ENCODE measurements around the gene ADK.

Gene ADK

GRCh38 chr10:74371696-74372095 lies 220.7 kb downstream of the ADK start:
- DNase-seq = no peak

DNA sequence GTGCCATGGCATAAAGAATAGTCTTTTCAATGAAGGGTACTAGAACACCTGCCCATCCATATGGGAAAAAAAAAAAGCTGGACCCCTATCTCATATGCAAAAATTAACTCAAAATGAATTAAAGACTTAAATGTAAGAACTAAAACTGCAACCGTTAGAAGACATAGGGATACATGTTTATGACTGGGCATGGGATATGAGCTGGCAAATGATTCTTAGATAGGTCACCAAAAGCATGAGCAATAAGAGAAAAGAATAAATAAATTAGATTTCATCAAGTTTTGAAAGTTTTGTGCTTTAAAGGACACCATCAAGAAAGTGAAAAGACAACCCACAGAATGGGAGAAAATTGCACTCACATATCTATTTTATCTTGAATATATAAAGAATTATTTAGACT lies 222.0 kb downstream of the ADK start:
- no peak for DNase-seq

- no peak for DNase-seq
These were observed 226.5 kb downstream of the ADK start for GRCh38 chr10:74377476-74377875.

DNA sequence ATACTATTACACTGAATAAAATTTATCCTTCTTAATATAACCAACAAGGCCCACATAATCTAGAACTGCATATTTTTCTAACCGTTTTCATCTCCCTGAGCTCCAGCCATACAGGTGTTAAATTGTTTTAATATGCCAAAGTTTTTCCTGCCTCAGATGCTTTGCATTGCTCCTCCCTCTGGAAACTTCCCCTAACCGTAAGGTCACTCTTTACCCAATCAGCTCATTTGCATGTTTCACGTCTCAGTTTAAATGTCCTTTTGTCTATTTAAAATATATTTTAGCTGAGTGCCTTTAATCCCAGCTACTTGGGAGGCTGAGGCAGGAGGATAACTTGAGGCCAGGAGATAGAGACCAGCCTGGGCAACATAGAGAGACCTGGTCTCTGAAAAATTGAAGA lies 228.5 kb downstream of the ADK start:
- no peak for DNase-seq

DNA sequence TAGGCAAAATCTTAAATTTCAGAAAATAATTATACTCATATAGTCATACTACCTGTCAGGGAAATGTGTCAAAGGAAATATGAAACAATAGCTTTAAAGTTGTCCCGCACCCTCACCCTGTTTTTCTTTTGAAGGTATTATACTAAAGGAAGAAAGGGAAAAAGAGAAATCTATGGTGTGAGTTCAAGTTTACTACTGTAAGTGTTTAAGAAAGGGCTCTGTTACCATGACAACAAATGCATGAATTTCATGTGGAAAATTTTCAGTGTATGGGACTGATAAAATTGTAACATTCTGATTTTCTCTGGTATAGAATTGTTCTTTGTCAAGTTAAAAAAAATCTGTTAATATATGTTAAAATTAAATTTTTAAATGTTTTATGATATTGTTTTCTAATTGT lies 229.8 kb downstream of the ADK start:
- no peak for DNase-seq

DNA sequence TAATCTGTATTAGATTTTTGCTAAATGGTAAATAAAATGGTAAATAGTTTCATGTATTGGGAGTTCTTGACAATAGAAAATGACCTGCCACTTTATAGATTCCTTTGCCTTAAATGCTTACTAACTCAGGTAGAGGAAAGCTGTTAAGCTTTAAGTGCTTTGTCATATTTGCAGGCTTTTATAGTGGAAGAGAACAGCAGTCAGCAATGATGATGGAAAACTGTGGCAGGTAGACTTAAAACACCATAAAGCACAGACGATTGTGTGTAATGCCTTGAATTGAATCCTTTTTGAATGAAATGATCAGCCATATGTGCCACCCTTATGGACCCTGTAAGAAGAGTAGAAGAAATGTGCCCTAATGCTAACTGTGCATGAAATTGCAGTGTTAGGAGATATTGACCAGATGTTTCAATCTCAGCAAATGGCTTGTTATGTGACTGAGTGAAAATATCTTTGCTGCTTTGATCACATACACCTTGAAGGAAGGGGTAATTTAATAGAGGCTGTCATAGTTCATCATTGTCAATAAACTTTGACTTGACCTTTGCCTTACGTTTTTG lies 230.4 kb downstream of the ADK start:
- no peak for DNase-seq

GRCh38 chr10:74382663-74383062 lies 231.6 kb downstream of the ADK start:
- no peak for DNase-seq

DNA sequence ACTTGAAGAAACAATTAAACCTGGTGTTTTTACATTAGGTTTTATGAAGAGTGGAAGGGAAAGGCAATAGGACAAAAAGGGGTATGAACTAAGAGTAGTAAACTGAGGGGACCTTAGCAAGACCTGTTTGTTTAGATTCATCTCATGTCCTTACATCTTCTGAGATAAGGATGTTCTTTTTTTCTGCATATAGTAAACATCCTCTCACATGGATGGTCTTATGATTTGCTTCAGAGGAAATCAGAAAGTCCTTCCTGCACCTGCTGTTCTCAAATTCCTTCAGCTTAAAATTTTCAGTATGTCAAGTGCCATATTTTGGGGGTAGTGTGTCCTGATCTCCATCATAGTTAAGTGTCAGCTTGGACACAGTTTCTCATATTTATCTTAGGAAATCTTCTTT lies 232.6 kb downstream of the ADK start:
- DNase-seq = no peak

- DNase-seq = no peak
These were observed 233.7 kb downstream of the ADK start for GRCh38 chr10:74384615-74385183.

DNA sequence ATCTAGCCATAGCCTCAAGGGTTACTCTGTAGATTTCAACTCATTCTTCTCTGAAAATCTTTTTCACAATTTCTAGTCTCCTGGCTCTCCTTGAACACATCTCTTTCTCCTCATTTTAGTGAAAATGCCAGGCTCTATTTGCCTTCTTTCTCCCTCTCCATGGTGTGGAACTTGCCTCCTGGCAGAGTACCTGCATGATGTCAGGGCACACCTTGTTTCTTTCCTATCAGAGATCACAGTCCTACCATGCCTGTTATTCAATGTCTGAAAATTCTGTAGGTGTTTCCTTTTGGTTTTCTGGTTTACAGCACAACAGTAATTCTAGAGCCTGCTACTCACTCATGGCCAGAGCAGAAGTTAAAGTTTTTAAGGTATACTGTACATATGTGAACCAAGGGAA lies 237.8 kb downstream of the ADK start:
- DNase-seq = no peak

GRCh38 chr10:74391786-74392185 lies 240.8 kb downstream of the ADK start:
- no peak for DNase-seq

GRCh38 chr10:74394416-74394969 lies 243.5 kb downstream of the ADK start:
- no peak for DNase-seq

GRCh38 chr10:74400186-74400585 lies 249.2 kb downstream of the ADK start:
- no peak for DNase-seq

DNA sequence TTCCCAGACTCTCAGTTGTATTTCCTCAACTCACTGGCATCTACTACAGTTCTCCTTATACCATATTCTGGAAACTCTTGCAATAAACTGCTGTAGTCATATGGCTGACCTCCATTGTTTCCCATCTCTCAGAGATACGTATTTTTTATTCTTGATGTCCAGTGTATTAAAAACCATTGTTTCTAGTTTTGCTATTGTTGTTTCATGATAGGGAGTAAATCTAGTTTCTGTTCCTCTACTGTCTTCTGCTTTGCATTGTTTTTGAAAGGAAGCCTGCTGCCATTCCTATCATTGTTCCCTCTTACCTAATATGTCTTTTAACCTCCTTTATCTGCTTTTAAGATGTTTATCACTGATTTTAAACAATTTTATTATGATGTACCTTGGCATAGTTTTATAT lies 255.0 kb downstream of the ADK start:
- DNase-seq = no peak

GRCh38 chr10:74415146-74415839 lies 264.3 kb downstream of the ADK start:
- DNase-seq = no peak

DNA sequence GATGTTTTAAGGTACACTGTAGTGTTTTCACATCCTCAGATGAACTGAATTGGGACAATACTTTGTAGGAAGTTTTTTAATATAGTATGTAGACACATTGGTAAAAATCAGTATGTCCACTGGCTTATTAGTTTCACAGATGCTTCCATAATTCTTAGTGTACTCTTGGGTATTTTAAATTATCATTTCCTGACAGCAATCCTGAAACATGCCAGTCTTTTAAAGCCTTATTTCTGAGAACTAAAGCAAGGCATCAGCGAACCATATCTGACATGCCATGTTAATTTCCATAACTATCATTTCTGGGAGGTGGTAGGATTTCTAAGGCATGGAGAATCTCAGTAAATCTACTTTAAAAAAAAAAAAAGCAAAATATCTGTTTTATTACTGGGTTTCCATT lies 266.4 kb downstream of the ADK start:
- DNase-seq = no peak

DNA sequence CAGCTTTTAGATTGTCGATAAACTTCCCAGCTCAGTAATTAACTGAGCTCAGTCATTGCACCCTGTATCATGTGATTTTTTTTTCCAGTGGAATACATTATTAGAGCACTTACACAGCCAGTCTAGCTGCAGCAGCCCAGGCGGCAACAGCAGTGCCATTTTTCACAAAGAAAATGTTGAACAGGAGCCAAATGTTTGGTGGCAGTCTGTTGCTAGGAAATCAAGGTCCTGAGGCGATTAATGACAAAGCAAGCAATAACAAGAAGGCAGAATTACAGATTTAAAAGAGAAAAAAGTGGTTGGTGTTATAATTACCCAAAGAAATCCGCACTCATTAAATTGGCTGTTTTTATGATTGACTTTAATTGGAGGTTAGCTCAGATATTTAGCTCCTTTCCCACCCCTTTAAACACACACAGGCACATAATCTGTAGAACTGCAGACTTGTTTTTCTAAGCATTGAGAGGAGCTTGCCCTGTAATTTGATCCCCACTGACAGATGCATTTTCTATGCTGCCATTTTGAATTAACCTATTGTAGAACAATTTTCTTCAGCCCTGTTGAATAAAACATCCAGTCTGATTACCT lies 267.4 kb downstream of the ADK start:
- peak; percentile 71 for DNase-seq

- DNase-seq = no peak
These were observed 268.5 kb downstream of the ADK start for GRCh38 chr10:74419491-74419951.

- DNase-seq = no peak
These were observed 268.9 kb downstream of the ADK start for GRCh38 chr10:74419958-74420375.

GRCh38 chr10:74424565-74424964 lies 273.5 kb downstream of the ADK start:
- DNase-seq = no peak

- DNase-seq = no peak
These were observed 274.5 kb downstream of the ADK start for GRCh38 chr10:74425456-74426001.

- DNase-seq = no peak
These were observed 280.8 kb downstream of the ADK start for GRCh38 chr10:74431816-74432215.

DNA sequence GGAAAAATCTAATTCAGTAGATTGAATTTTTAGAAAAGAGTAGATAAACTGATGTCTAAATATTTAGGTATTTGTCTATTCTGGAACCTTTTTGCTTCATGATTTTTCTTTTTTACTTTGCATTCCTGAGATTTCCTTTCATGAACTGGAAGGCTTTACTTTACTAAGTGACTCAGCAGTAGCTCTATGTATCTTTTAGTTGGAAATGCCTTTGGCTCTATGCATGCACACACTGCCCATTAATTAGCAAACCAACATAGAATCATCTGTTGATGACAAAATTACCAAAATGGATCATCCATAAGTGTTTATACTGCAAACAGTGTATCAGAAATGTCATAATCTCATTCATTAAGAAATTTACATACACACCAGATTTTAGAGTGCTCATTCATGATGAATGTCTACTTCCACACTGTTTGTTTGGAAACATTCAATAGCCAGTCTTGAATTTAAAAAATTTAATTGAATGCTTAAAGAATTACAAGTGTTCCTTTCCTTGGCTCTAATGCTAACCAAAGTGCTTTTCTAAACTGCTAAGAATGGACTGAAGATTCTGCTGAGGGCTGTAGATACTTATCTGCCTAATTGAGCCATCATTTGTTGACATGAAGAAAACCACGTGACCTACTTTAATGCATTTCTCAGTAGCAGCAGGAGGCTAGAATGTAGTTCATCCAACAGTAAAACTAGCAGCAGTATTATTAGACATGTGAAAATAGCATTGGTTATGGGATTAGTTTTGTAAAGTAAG lies 282.0 kb downstream of the ADK start:
- no peak for DNase-seq
